ENCODE data around the gene MAJIN. TPM values are rescaled to one million over a fixed set of nuclear protein-coding genes. Genes with fewer than 3 reads are reported as not detected.

Gene MAJIN
- total RNA-seq, 2 experiments from 2014 or later, result 0.15 to 0.33 TPM

- no peak overlapping the region for H3K27ac Mint-ChIP-seq
- no peaks in the 10 kb centered on the region for H3K27me3 Mint-ChIP-seq
- peak overlapping the region; percentile 88 for H3K4me3 Mint-ChIP-seq
- POLR2A ChIA-PET, result interaction anchor here (1.2 to 2.0 kb wide), 10 partner anchors 8 to 171 kb away, joined by 3 to 14 read pairs (median 4); partner anchors contain the start of genes ARL2, EHD1, SAC3D1 and SF1
- peaks cover 7% of the 10 kb centered on the region for H3K36me3 Mint-ChIP-seq (ENCODE audit: low read depth)
- no peaks in the 10 kb centered on the region for H3K9me3 Mint-ChIP-seq
- peaks cover 21% of the 10 kb centered on the region for H3K4me1 Mint-ChIP-seq
- CTCF ChIA-PET, result interaction anchor here (0.9 to 1.7 kb wide), 5 partner anchors 30 to 210 kb away, joined by 3 to 6 read pairs (median 4); partner anchors contain the start of genes ARL2 and SYVN1
- DNase-seq, result no peak
Measured at GRCh38 chr11:64924910-64925284, 47.0 kb downstream of the MAJIN start.

- H3K27ac Mint-ChIP-seq, result peak within 1 kb of the TSS; percentile 96
- peaks cover 21% of the 10 kb centered on the region for H3K4me1 Mint-ChIP-seq
- ChIA-PET POLR2A (interaction anchor here (0.6 to 2.0 kb wide), 13 partner anchors 9 to 235 kb away, joined by 3 to 14 read pairs (median 4); partner anchors contain the start of genes ARL2, EHD1, MEN1 and SAC3D1), CTCF (interaction anchor here (0.5 to 1.7 kb wide), 8 partner anchors 12 to 1252 kb away, joined by 3 to 6 read pairs (median 4); partner anchors contain the start of genes ARL2 and SYVN1)
- peaks cover 5% of the 10 kb centered on the region for H3K36me3 Mint-ChIP-seq (ENCODE audit: low read depth)
- peak within 1 kb of the TSS; percentile 88 for H3K4me3 Mint-ChIP-seq
- H3K9me3 Mint-ChIP-seq, result no peaks in the 10 kb centered on the region
- peak; percentile 94 for DNase-seq
- no peaks in the 10 kb centered on the region for H3K27me3 Mint-ChIP-seq
Measured at GRCh38 chr11:64923944-64924909, 47.7 kb downstream of the MAJIN start, which contains the start of gene PPP2R5B. Gene PPP2R5B (plus strand): TSS chr11:64924689. CDS start chr11:64925735, 1,046 bp downstream.

DNA sequence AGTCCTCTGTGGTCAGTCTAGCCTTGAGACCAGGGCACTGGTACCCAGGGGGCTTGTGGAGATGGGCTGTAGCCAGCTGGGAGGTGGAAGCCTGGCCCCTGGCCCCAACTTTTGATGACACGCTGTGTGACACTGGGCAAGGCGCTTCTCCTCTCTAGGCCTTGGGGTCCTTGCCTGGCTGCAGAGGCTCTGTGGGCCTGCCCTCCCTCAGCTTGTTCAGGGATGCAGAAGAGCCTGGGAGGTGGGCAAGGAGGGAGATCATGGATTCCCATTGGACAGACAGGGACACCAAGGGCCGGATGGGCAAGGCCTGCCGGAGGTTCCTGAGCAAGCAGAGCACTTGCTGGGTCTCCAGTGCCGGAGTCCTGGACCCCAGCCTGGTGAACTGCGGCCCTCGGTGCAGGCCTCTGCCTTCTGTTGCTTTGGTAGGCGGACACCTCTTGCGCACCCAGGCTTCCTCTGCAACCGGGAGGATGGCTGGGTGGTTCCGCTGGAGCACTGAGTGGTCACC lies 48.7 kb downstream of the MAJIN start:
- Mint-ChIP-seq H3K4me3 (no peak overlapping the region), H3K27ac (no peak overlapping the region), H3K36me3 (ENCODE audit: low read depth) (peaks cover 5% of the 10 kb centered on the region), H3K4me1 (peaks cover 23% of the 10 kb centered on the region), H3K9me3 (no peaks in the 10 kb centered on the region), H3K27me3 (no peaks in the 10 kb centered on the region)
- POLR2A ChIA-PET, result interaction anchor here (0.6 to 2.0 kb wide), 8 partner anchors 13 to 234 kb away, joined by 3 to 14 read pairs (median 4); partner anchors contain the start of genes ARL2, EHD1, MEN1 and SAC3D1
- CTCF ChIA-PET, result no interaction called here
- no peak for DNase-seq

DNA sequence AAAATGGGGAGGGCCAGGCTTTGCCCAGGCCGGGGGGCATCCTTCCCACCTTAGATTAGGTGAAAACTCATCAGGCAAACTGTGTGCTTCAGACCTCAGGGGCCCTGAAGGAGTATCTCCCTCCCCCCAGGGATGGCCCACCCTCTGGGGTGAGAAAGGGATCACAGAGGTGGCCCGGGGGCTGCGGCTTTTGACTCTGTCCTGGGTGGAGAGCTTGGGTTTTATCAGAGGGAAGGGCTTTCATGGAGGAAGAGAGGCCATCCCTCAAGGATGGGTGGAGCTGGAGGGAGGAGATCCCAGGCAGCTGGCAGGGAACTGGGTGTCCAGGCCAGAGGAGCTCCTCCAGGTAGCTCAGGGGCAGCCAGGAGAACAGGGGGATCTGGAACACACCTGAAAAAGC lies 50.5 kb downstream of the MAJIN start:
- Mint-ChIP-seq H3K27ac (no peak overlapping the region), H3K27me3 (no peaks in the 10 kb centered on the region), H3K9me3 (no peaks in the 10 kb centered on the region), H3K4me3 (no peak overlapping the region), H3K36me3 (ENCODE audit: low read depth) (no peaks in the 10 kb centered on the region), H3K4me1 (peaks cover 35% of the 10 kb centered on the region)
- ChIA-PET POLR2A (no interaction called here), CTCF (no interaction called here)
- DNase-seq, result no peak

DNA sequence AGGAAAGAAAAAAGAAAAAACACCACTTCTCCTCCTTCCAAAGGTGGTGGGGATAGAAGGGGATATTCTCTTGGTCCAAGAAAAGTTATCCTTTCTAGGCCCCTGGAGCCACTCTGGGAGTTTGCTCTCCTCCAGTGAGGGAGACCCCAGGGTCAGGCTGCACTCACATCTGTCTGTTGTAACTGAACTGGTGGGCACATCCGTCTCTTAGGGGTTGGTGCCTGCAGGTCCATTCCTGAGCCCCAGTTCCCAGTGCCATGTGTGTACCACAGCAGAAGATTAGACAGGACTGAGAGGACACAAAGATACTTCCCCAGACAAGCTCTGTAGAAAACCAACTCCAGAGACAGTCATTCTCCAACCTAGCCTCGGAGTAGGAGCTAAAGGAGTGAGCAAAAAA lies 51.8 kb downstream of the MAJIN start:
- no peak overlapping the region for H3K4me3 Mint-ChIP-seq
- no peak for DNase-seq
- H3K9me3 Mint-ChIP-seq, result no peaks in the 10 kb centered on the region
- POLR2A ChIA-PET, result no interaction called here
- H3K27me3 Mint-ChIP-seq, result no peaks in the 10 kb centered on the region
- no peaks in the 10 kb centered on the region for H3K36me3 Mint-ChIP-seq (ENCODE audit: low read depth)
- H3K27ac Mint-ChIP-seq, result no peak overlapping the region
- peaks cover 39% of the 10 kb centered on the region for H3K4me1 Mint-ChIP-seq
- CTCF ChIA-PET, result no interaction called here

GRCh38 chr11:64919627-64920026 lies 52.3 kb downstream of the MAJIN start:
- Mint-ChIP-seq H3K4me1 (peaks cover 37% of the 10 kb centered on the region), H3K9me3 (no peaks in the 10 kb centered on the region), H3K36me3 (ENCODE audit: low read depth) (no peaks in the 10 kb centered on the region), H3K27ac (no peak overlapping the region), H3K27me3 (no peaks in the 10 kb centered on the region), H3K4me3 (no peak overlapping the region)
- CTCF ChIA-PET, result no interaction called here
- no peak for DNase-seq
- POLR2A ChIA-PET, result no interaction called here

GRCh38 chr11:64918017-64918416 lies 53.9 kb downstream of the MAJIN start:
- no peak for DNase-seq
- Mint-ChIP-seq H3K36me3 (ENCODE audit: low read depth) (peaks cover 5% of the 10 kb centered on the region), H3K4me3 (peak overlapping the region; percentile 92), H3K27me3 (no peaks in the 10 kb centered on the region), H3K4me1 (peaks cover 28% of the 10 kb centered on the region), H3K9me3 (no peaks in the 10 kb centered on the region), H3K27ac (peak overlapping the region; percentile 96)
- CTCF ChIA-PET, result interaction anchor here (1.4 to 1.5 kb wide), 2 partner anchors 70 to 95 kb away, joined by 3 to 4 read pairs; no protein-coding TSS in a partner anchor
- POLR2A ChIA-PET, result interaction anchor here (1.0 to 1.5 kb wide), 2 partner anchors 40 to 123 kb away, joined by 4 read pairs; partner anchors contain the start of genes EHD1 and SAC3D1

DNA sequence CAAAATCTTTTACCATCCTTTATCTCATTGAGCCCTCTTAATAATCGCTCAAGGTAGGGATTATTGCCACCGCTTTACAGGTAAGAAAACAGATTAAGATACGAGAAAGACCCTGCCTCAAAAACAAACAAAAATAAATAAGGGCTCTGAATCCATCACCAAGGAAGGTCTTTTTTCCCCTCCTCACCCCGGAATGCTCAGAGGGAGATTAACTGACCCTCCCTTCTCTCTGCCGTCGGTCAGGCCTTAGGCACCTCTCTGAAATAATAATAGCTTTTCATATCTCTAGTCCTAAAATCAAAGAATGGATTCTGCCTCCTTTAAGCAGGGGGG lies 54.3 kb downstream of the MAJIN start:
- no peak for DNase-seq
- no peaks in the 10 kb centered on the region for H3K27me3 Mint-ChIP-seq
- H3K36me3 Mint-ChIP-seq (ENCODE audit: low read depth), result peaks cover 5% of the 10 kb centered on the region
- H3K4me3 Mint-ChIP-seq, result peak overlapping the region; percentile 92
- ChIA-PET CTCF (interaction anchor here (1.4 to 1.5 kb wide), 2 partner anchors 70 to 95 kb away, joined by 3 to 4 read pairs; no protein-coding TSS in a partner anchor), POLR2A (interaction anchor here (1.0 to 1.5 kb wide), 2 partner anchors 40 to 124 kb away, joined by 4 read pairs; partner anchors contain the start of genes EHD1 and SAC3D1)
- H3K4me1 Mint-ChIP-seq, result peaks cover 28% of the 10 kb centered on the region
- H3K9me3 Mint-ChIP-seq, result no peaks in the 10 kb centered on the region
- H3K27ac Mint-ChIP-seq, result peak overlapping the region; percentile 96

- POLR2A ChIA-PET, result interaction anchor here (0.9 to 1.9 kb wide), 8 partner anchors 17 to 218 kb away, joined by 3 to 5 read pairs (median 4); partner anchors contain the start of genes ARL2, EHD1, FAU and MRPL49
Measured at GRCh38 chr11:64916775-64917662, 54.9 kb downstream of the MAJIN start, which contains the start of gene ATG2A. Gene ATG2A (minus strand): TSS chr11:64917209. CDS start chr11:64917135, 74 bp downstream.

DNA sequence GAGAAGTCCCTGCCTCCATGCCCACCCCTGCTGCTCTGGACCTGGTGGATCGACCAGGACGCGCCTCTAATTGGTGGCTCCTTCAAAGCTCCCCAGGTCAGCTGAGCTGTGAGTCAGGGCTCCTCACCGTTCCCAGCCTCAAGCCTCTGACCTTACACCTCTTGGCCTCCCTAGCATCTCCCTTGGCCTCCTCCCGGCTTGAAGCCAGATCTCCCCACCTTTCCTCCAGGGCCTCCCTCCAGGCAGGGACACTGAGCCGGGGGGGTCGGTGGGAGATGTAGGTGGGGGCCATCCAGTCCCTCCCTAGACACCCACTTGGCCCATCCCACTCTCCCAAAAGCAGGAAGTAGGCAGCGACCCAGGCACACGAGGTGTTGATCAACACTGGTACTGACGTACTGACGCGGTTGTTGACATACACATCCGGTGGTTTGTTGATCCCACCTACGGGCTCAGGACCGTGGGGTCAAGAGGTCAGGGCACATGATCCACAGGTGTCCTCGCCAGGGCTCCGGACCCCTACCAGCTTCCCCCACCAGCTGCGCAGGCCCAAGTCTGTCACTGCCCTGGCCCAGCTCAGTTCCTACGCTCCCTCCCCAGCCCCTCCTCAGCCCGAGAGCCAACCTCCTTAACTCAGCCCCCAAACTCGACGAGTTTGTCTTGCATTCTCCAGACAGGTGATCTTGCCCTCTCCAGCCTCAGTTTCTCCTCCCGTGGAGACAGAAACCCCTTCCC lies 55.7 kb downstream of the MAJIN start:
- ChIA-PET POLR2A (interaction anchor here (0.6 to 1.9 kb wide), 10 partner anchors 8 to 219 kb away, joined by 3 to 5 read pairs (median 3); partner anchors contain the start of genes ARL2, FAU, MRPL49 and PPP2R5B), CTCF (interaction anchor here (0.5 to 1.5 kb wide), 3 partner anchors 28 to 98 kb away, joined by 3 to 5 read pairs (median 3); no protein-coding TSS in a partner anchor)
- peaks cover 12% of the 10 kb centered on the region for H3K36me3 Mint-ChIP-seq (ENCODE audit: low read depth)
- no peaks in the 10 kb centered on the region for H3K9me3 Mint-ChIP-seq
- H3K4me3 Mint-ChIP-seq, result peak overlapping the region; percentile 92
- peak; percentile 72 for DNase-seq
- H3K27ac Mint-ChIP-seq, result peak overlapping the region; percentile 96
- peaks cover 28% of the 10 kb centered on the region for H3K4me1 Mint-ChIP-seq
- no peaks in the 10 kb centered on the region for H3K27me3 Mint-ChIP-seq

More at GRCh38 chr11:64916775-64917662, 54.9 kb downstream of the MAJIN start, which contains the start of gene ATG2A:
- Mint-ChIP-seq H3K36me3 (ENCODE audit: low read depth) (peaks cover 5% of the 10 kb centered on the region), H3K9me3 (no peaks in the 10 kb centered on the region), H3K27me3 (no peaks in the 10 kb centered on the region), H3K27ac (peak within 1 kb of the TSS; percentile 96), H3K4me1 (peaks cover 28% of the 10 kb centered on the region), H3K4me3 (peak within 1 kb of the TSS; percentile 92)
- peak; percentile 99 for DNase-seq
- CTCF ChIA-PET, result interaction anchor here (1.3 to 1.4 kb wide), 2 partner anchors 29 to 69 kb away, joined by 3 to 4 read pairs; no protein-coding TSS in a partner anchor

DNA sequence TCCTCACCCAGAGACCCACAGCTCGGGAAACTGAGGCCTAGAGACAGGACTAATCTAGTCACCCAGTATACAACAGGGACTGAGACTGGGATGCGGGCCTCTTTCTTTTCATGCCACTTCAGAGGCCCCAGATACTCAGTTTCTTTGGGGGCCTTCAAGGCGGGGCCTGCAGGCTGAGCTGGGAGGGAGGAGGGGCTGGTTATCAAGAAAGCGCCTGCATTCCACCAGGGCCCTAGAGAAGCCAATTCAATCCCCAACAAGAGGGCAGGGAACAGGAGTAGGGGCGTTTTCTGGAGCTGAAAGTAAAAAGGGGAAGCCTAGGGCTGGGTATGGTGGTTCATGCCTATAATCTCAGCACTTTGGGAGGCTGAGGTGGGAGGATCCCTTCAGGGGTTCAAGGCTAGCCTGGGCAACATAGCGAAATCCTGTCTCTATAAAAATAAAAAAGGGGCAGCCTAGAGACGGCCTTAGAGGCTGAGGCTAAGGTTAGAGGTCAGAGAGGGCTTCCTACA lies 56.5 kb downstream of the MAJIN start:
- H3K4me3 Mint-ChIP-seq, result peak overlapping the region; percentile 92
- no peaks in the 10 kb centered on the region for H3K9me3 Mint-ChIP-seq
- DNase-seq, result no peak
- H3K4me1 Mint-ChIP-seq, result peaks cover 28% of the 10 kb centered on the region
- ChIA-PET POLR2A (interaction anchor here (1.0 to 1.9 kb wide), 3 partner anchors 9 to 220 kb away, joined by 3 to 5 read pairs (median 3); partner anchors contain the start of gene PPP2R5B), CTCF (interaction anchor here (1.3 to 1.5 kb wide), 2 partner anchors 27 to 97 kb away, joined by 3 read pairs; no protein-coding TSS in a partner anchor)
- H3K27me3 Mint-ChIP-seq, result no peaks in the 10 kb centered on the region
- H3K36me3 Mint-ChIP-seq (ENCODE audit: low read depth), result peaks cover 17% of the 10 kb centered on the region
- peak overlapping the region; percentile 96 for H3K27ac Mint-ChIP-seq
